Measurements from ENCODE around the gene RAPGEF6. TPM values are rescaled to one million over a fixed set of nuclear protein-coding genes. Genes with fewer than 3 reads are reported as not detected.

The RAPGEF6 gene
- polyA plus RNA-seq, 1 donor from 2014 or later: 121 TPM

- TF ChIP-seq CTCF (IDR thresholded peaks at IDR 0.05; ENCODE audit: poor library complexity, severe bottlenecking): peak; percentile 33
- no peak for TF ChIP-seq POLR2AphosphoS5 (IDR thresholded peaks at IDR 0.05)
- TF ChIP-seq MXI1 (conservative IDR thresholded peaks at IDR 0.05; ENCODE audit: poor library complexity, severe bottlenecking): no peak
- no peaks in the 10 kb centered on the region for H3K36me3 ChIP-seq (ENCODE audit: insufficient read depth, low read length)
- no peak overlapping the region for H3K4me3 ChIP-seq (ENCODE audit: low read length)
- H3F3A ChIP-seq (ENCODE audit: insufficient read depth, low read length, poor library complexity, severe bottlenecking): no peaks in the 10 kb centered on the region
- no peaks in the 10 kb centered on the region for H3K27me3 ChIP-seq (ENCODE audit: insufficient read depth, low read depth, low read length)
- no peak overlapping the region for H3K9ac ChIP-seq (ENCODE audit: low read length)
- no peaks in the 10 kb centered on the region for H3K9me3 ChIP-seq (ENCODE audit: low read length)
- H3K9me2 ChIP-seq (ENCODE audit: insufficient read depth, low read length): no peaks in the 10 kb centered on the region
- no peaks in the 10 kb centered on the region for H3K79me2 ChIP-seq (replicated peaks; ENCODE audit: insufficient read depth, low read length)
- H4K20me1 ChIP-seq (ENCODE audit: insufficient read depth): no peaks in the 10 kb centered on the region
- no peak overlapping the region for H3K4me2 ChIP-seq (ENCODE audit: low read length)
- H2AFZ ChIP-seq (ENCODE audit: low read depth, low read length): no peak overlapping the region
- no peak overlapping the region for H3K27ac ChIP-seq (ENCODE audit: low read length)
Observed at GRCh38 chr5:131382407-131383395, 252.3 kb downstream of the RAPGEF6 start.

GRCh38 chr5:131381777-131382176 is 253.3 kb downstream of the RAPGEF6 start:
- H3K79me2 ChIP-seq (replicated peaks; ENCODE audit: insufficient read depth, low read length): no peaks in the 10 kb centered on the region
- no peak overlapping the region for H3K4me3 ChIP-seq (ENCODE audit: low read length)
- H3K36me3 ChIP-seq (ENCODE audit: insufficient read depth, low read length): no peaks in the 10 kb centered on the region
- H3K9ac ChIP-seq (ENCODE audit: low read length): no peak overlapping the region
- no peaks in the 10 kb centered on the region for H3K9me3 ChIP-seq (ENCODE audit: low read length)
- H3K27ac ChIP-seq (ENCODE audit: low read length): no peak overlapping the region
- no peaks in the 10 kb centered on the region for H3K9me2 ChIP-seq (ENCODE audit: insufficient read depth, low read length)
- no peak for TF ChIP-seq EP300 (conservative IDR thresholded peaks at IDR 0.05; ENCODE audit: poor library complexity, severe bottlenecking)
- no peak for TF ChIP-seq POLR2AphosphoS5 (IDR thresholded peaks at IDR 0.05)
- no peak for TF ChIP-seq EZH2 (IDR thresholded peaks at IDR 0.05; ENCODE audit: borderline replicate concordance, insufficient read depth, low read length, poor library complexity, severe bottlenecking)
- TF ChIP-seq REST (IDR thresholded peaks at IDR 0.05; ENCODE audit: borderline replicate concordance): no peak
- TF ChIP-seq TAF1 (IDR thresholded peaks at IDR 0.05; ENCODE audit: low read depth): no peak
- TF ChIP-seq RAD21 (conservative IDR thresholded peaks at IDR 0.05): no peak
- no peak for TF ChIP-seq MXI1 (conservative IDR thresholded peaks at IDR 0.05; ENCODE audit: poor library complexity, severe bottlenecking)
- H3K4me2 ChIP-seq (ENCODE audit: low read length): no peak overlapping the region
- no peaks in the 10 kb centered on the region for H4K20me1 ChIP-seq (ENCODE audit: insufficient read depth)
- no peak overlapping the region for H2AFZ ChIP-seq (ENCODE audit: low read depth, low read length)
- H3F3A ChIP-seq (ENCODE audit: insufficient read depth, low read length, poor library complexity, severe bottlenecking): no peaks in the 10 kb centered on the region
- no peaks in the 10 kb centered on the region for H3K27me3 ChIP-seq (ENCODE audit: insufficient read depth, low read depth, low read length)

All from neural cell (in vitro differentiated cells).